ENCODE measurements around the gene ADD3.

- TF ChIP-seq, protein P1, sequence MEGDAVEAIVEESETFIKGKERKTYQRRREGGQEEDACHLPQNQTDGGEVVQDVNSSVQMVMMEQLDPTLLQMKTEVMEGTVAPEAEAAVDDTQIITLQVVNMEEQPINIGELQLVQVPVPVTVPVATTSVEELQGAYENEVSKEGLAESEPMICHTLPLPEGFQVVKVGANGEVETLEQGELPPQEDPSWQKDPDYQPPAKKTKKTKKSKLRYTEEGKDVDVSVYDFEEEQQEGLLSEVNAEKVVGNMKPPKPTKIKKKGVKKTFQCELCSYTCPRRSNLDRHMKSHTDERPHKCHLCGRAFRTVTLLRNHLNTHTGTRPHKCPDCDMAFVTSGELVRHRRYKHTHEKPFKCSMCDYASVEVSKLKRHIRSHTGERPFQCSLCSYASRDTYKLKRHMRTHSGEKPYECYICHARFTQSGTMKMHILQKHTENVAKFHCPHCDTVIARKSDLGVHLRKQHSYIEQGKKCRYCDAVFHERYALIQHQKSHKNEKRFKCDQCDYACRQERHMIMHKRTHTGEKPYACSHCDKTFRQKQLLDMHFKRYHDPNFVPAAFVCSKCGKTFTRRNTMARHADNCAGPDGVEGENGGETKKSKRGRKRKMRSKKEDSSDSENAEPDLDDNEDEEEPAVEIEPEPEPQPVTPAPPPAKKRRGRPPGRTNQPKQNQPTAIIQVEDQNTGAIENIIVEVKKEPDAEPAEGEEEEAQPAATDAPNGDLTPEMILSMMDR (conservative IDR thresholded peaks at IDR 0.05 in 1 of 2, IDR thresholded peaks at IDR 0.05 in 1 of 2; ENCODE audit: extremely low read depth in 1 of 2, insufficient read depth in 1 of 2, low read depth in 1 of 2, low read length in 2 of 2) = no peak
- TF ChIP-seq EZH2 (IDR thresholded peaks at IDR 0.05; ENCODE audit: borderline replicate concordance, low read length) = no peak
Measured at GRCh38 chr10:109973326-109973829, 34.4 kb upstream of the ADD3 start.

Measured in mammary epithelial cell (primary cell).